IMR-90 (cell line): ENCODE measurements around the gene KLHL14. TPM values are rescaled to one million over a fixed set of nuclear protein-coding genes. Genes with fewer than 3 reads are reported as not detected.

Source experiments
- ATAC-seq: fragments of 200-7000 bp; cut with Tn5 transposase; 2 replicates; pipeline ENCODE4 v1.9.1; 2020; ENCODE audit warnings: low read depth, mild to moderate bottlenecking, moderate library complexity
- BruUV-seq: library from RNA; stranded (reverse); fragments of 400-500 nt; replicated peaks from 2 replicates; lab custom pipeline; 2021; lab: Mats Ljungman, UMichigan
- CTCF ChIA-PET: fragments of 300-600 bp; formaldehyde crosslinking; extraction: SDS; loops from one replicate; lab custom pipeline; 2021; ENCODE audit warnings: antibody characterized with exemption; lab: Yijun Ruan, JAX
- POLR2A ChIA-PET: fragments of 300-600 bp; sonication (Branson Sonifier 250); formaldehyde crosslinking; loops from one replicate; lab custom pipeline; 2022; ENCODE audit warnings: antibody characterized with exemption; ENCODE audit not compliant: unreplicated experiment; lab: Charles Lee
- DNase-seq: peaks from one replicate; pipeline ENCODE4 v3.0.0; 2013
- H2AFZ ChIP-seq: replicated peaks from 2 replicates; pipeline ENCODE3; 2013; ENCODE audit warnings: low read length, mild to moderate bottlenecking; ENCODE audit not compliant: poor library complexity
- H2AK5ac ChIP-seq: 2 replicates; pipeline ENCODE4 v1.6.1; 2013; ENCODE audit warnings: low read depth, low read length, inconsistent platforms
- H2AK9ac ChIP-seq: replicated peaks from 2 replicates; pipeline ENCODE3; 2013; ENCODE audit warnings: mild to moderate bottlenecking, low read depth, low read length, moderate library complexity; ENCODE audit not compliant: poor library complexity
- H2BK120ac ChIP-seq: 2 replicates; pipeline ENCODE4 v1.6.1; 2013; ENCODE audit warnings: low read depth, low read length, inconsistent platforms
- H2BK15ac ChIP-seq: 3 replicates; pipeline ENCODE4 v1.6.1; 2013; ENCODE audit warnings: low read depth, low read length, inconsistent platforms
- H2BK20ac ChIP-seq: 2 replicates; pipeline ENCODE4 v1.6.1; 2013; ENCODE audit warnings: low read depth, mild to moderate bottlenecking, inconsistent platforms, low read length, moderate library complexity
- H2BK5ac ChIP-seq: 2 replicates; pipeline ENCODE4 v1.6.1; 2013; ENCODE audit warnings: mild to moderate bottlenecking, low read depth, low read length, inconsistent platforms; ENCODE audit not compliant: poor library complexity, severe bottlenecking
- H3K14ac ChIP-seq: replicated peaks from 2 replicates; pipeline ENCODE4 v1.6.1; 2013; ENCODE audit warnings: low read depth, low read length, inconsistent platforms
- H3K18ac ChIP-seq: 2 replicates; pipeline ENCODE4 v1.6.1; 2013; ENCODE audit warnings: low read depth, low read length, control low read depth
- H3K23ac ChIP-seq: 2 replicates; pipeline ENCODE4 v1.6.1; 2013; ENCODE audit warnings: low read depth, low read length, inconsistent platforms
- H3K27ac ChIP-seq: 2 replicates; pipeline ENCODE4 v1.5.1; 2013; ENCODE audit warnings: mild to moderate bottlenecking, control low read depth, low read length; ENCODE audit not compliant: insufficient read depth
- H3K27me3 ChIP-seq: 2 replicates; pipeline ENCODE4 v1.6.1; 2013; ENCODE audit warnings: low read length; ENCODE audit not compliant: control insufficient read depth, insufficient read depth
- H3K36me3 ChIP-seq: 2 replicates; pipeline ENCODE4 v1.6.1; 2013; ENCODE audit warnings: low read length, mixed read lengths; ENCODE audit not compliant: control insufficient read depth, insufficient read depth
- H3K4ac ChIP-seq: 2 replicates; pipeline ENCODE4 v1.6.1; 2013; ENCODE audit warnings: low read depth, low read length, inconsistent platforms
- H3K4me1 ChIP-seq: 2 replicates; pipeline ENCODE4 v1.6.1; 2013; ENCODE audit warnings: low read length, mixed read lengths; ENCODE audit not compliant: control insufficient read depth, insufficient read depth
- H3K4me2 ChIP-seq: 2 replicates; pipeline ENCODE4 v1.6.1; 2013; ENCODE audit warnings: low read depth, mild to moderate bottlenecking, control low read depth, low read length, moderate library complexity
- H3K4me3 ChIP-seq: 2 replicates; pipeline ENCODE4 v1.5.1; 2013; ENCODE audit warnings: low read depth, mild to moderate bottlenecking, control low read depth, low read length, moderate library complexity; ENCODE audit not compliant: insufficient read depth
- H3K56ac ChIP-seq: 2 replicates; pipeline ENCODE4 v1.6.1; 2013; ENCODE audit warnings: low read length, inconsistent platforms; ENCODE audit not compliant: insufficient read depth; ENCODE audit errors: extremely low read depth
- H3K79me1 ChIP-seq, 2 experiments: 2 replicates each; pipeline ENCODE4 v1.6.1; 2013; ENCODE audit warnings: low read length in 2 of 2, inconsistent platforms in 1 of 2, low read depth in 1 of 2
- H3K9ac ChIP-seq: 2 replicates; pipeline ENCODE4 v1.6.1; 2013; ENCODE audit warnings: low read depth, low read length, control low read depth
- H3K9me1 ChIP-seq: 2 replicates; pipeline ENCODE4 v1.6.1; 2013; ENCODE audit warnings: low read length, inconsistent platforms; ENCODE audit not compliant: insufficient read depth
- H3K9me3 ChIP-seq: 2 replicates; pipeline ENCODE4 v1.6.1; 2013; ENCODE audit warnings: low read length; ENCODE audit not compliant: control insufficient read depth, insufficient read depth
- H4K20me1 ChIP-seq: 2 replicates; pipeline ENCODE4 v1.6.1; 2013; ENCODE audit warnings: low read length, inconsistent platforms; ENCODE audit not compliant: insufficient read depth
- H4K5ac ChIP-seq: 2 replicates; pipeline ENCODE4 v1.6.1; 2013; ENCODE audit warnings: mild to moderate bottlenecking, low read depth, low read length, control low read depth
- H4K8ac ChIP-seq, 2 experiments: 2 replicates each; pipeline ENCODE4 v1.6.1; 2013; ENCODE audit warnings: low read depth in 2 of 2, low read length in 2 of 2, control low read depth in 1 of 2, inconsistent platforms in 1 of 2
- H4K91ac ChIP-seq: 2 replicates; pipeline ENCODE4 v1.6.1; 2013; ENCODE audit warnings: low read depth, low read length, inconsistent platforms; ENCODE audit not compliant: insufficient read depth
- BHLHE40 ChIP-seq: fragments of 150-350 bp; IDR thresholded peaks from 2 replicates; pipeline ENCODE4 v1.6.1; 2016; ENCODE audit warnings: mild to moderate bottlenecking, low read depth, low read length
- CEBPB ChIP-seq: IDR thresholded peaks from 2 replicates; pipeline ENCODE4 v1.6.1; 2012; ENCODE audit warnings: low read depth, low read length, improper control_type of control experiment
- CHD1 ChIP-seq: IDR thresholded peaks from 2 replicates; pipeline ENCODE4 v1.6.1; 2012; ENCODE audit warnings: low read depth, low read length, improper control_type of control experiment
- FOS ChIP-seq: fragments of 150-350 bp; IDR thresholded peaks from 2 replicates; pipeline ENCODE4 v1.6.1; 2016; ENCODE audit warnings: low read depth, low read length
- MAFK ChIP-seq: IDR thresholded peaks from 2 replicates; pipeline ENCODE4 v1.6.1; 2012; ENCODE audit warnings: low read depth, low read length, improper control_type of control experiment
- MAZ ChIP-seq: IDR thresholded peaks from 2 replicates; pipeline ENCODE4 v1.6.1; 2012; ENCODE audit warnings: low read depth, mild to moderate bottlenecking, low read length, improper control_type of control experiment, moderate library complexity, borderline replicate concordance
- MXI1 ChIP-seq: IDR thresholded peaks from 2 replicates; pipeline ENCODE4 v1.6.1; 2012; ENCODE audit warnings: low read depth, mild to moderate bottlenecking, low read length, moderate library complexity, borderline replicate concordance
- NFE2L2 ChIP-seq: fragments of 150-350 bp; IDR thresholded peaks from 2 replicates; pipeline ENCODE4 v1.6.1; 2016; ENCODE audit warnings: low read depth, mild to moderate bottlenecking, low read length
- POLR2A ChIP-seq: IDR thresholded peaks from 2 replicates; pipeline ENCODE4 v1.6.1; 2012; ENCODE audit warnings: mild to moderate bottlenecking, low read depth, low read length
- RAD21 ChIP-seq: IDR thresholded peaks from 2 replicates; pipeline ENCODE4 v1.6.1; 2012; ENCODE audit warnings: low read length, improper control_type of control experiment
- RCOR1 ChIP-seq: IDR thresholded peaks from 2 replicates; pipeline ENCODE4 v1.6.1; 2012; ENCODE audit warnings: mild to moderate bottlenecking, low read length, improper control_type of control experiment; ENCODE audit not compliant: insufficient replicate concordance
- RFX5 ChIP-seq: IDR thresholded peaks from 2 replicates; pipeline ENCODE4 v1.8.0; 2012; ENCODE audit warnings: low read depth, mild to moderate bottlenecking, low read length, moderate library complexity
- SMC3 ChIP-seq: fragments of 150-350 bp; IDR thresholded peaks from 2 replicates; pipeline ENCODE4 v1.6.1; 2016; ENCODE audit warnings: low read depth, mild to moderate bottlenecking, antibody characterized with exemption, low read length, moderate library complexity
- WGBS, 2 experiments: methylation state at CpG; one replicate each; pipeline versions ENCODE4 v1.1.5 to v1.1.7; 2013; ENCODE audit warnings: missing lambda C conversion rate in 2 of 2; ENCODE audit not compliant: insufficient read length in 1 of 2; ENCODE audit errors: extremely low coverage in 2 of 2; 5-methylcytosine and 5-hydroxymethylcytosine counted together
- dilution Hi-C: fragments of 300-500 bp; cut with HindIII; formaldehyde crosslinking; loops from one replicate; pipeline ENCODE4 v1.14.3; 2018; ENCODE audit warnings: low sequenced_read_pairs; ENCODE audit not compliant: unreplicated experiment
- in situ Hi-C: fragments of 300-500 bp; cut with MboI; formaldehyde crosslinking; loops from 3 replicates; pipeline ENCODE4 v1.14.3; 2019; ENCODE audit warnings: low sequenced_read_pairs, inconsistent platforms, mixed read lengths
- intact Hi-C: fragments of 100-400 bp; cut with micrococcal nuclease; formaldehyde crosslinking; loops from 2 replicates; pipeline ENCODE4 v1.10.0; 2022
- polyA plus RNA-seq, 3 experiments: library from polyadenylated mRNA; depleted of rRNA; stranded (reverse); fragments of >200 nt; gene quantifications; 2 replicates each; pipeline ENCODE4 v1.2.3, GENCODE V29; 2012; ENCODE audit warnings: low replicate concordance in 1 of 3
- total RNA-seq: library from RNA; depleted of rRNA; stranded (reverse); fragments of >200 nt; gene quantifications from 2 replicates; pipeline ENCODE4 v1.2.3, GENCODE V29; 2012
- TF ChIP-seq, protein P1 (sequence below): fragments of 150-350 bp; IDR thresholded peaks from 2 replicates; pipeline ENCODE4 v1.6.1; 2017; ENCODE audit warnings: mild to moderate bottlenecking, antibody characterized with exemption, low read length, low read depth
- TF ChIP-seq, protein P2 (sequence below): fragments of 150-350 bp; IDR thresholded peaks from 2 replicates; pipeline ENCODE4 v1.6.1; 2016; ENCODE audit warnings: low read depth, mild to moderate bottlenecking, low read length, moderate library complexity, borderline replicate concordance
- TF ChIP-seq, protein P3 (sequence below): conservative IDR thresholded peaks from 2 replicates; pipeline ENCODE4 v1.5.1; 2012; ENCODE audit warnings: mild to moderate bottlenecking, low read depth, low read length, improper control_type of control experiment

Gene KLHL14
- total and polyA plus RNA-seq, 2 of the 4 experiments (the other 2 are of a cell fraction) = not detected

DNA sequence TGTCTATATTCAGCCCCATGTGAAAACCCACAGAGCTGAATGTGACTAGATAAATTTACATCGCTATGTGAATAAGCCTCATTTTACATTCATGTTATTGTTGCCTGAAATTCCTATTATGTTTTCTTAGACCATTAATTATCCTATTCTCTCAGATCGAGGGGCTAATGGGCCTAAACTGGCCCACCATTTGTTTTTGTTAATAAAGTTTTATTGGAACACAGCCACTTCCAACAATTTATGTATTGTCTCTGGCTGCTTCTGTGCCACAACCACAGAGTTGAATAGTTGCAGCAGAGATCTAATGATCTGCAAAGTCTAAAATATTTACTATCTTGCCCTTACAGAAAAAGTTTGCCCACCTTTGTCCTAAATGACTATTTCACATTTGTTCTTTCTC is 61.0 kb downstream of the KLHL14 start:
- H2BK20ac ChIP-seq = no peak overlapping the region
- H3K9ac ChIP-seq = no peak overlapping the region
- H3K9me1 ChIP-seq = no peaks in the 10 kb centered on the region
- dilution Hi-C loops (no loop called here), intact Hi-C loops (no loop called here), in situ Hi-C loops (no loop called here)
- no peak overlapping the region for H2AFZ ChIP-seq
- no peaks in the 10 kb centered on the region for H3K36me3 ChIP-seq
- H3K27ac ChIP-seq = no peak overlapping the region
- no peak for ATAC-seq
- H3K23ac ChIP-seq = no peak overlapping the region
- BruUV-seq = no TSS peak
- H3K79me1 ChIP-seq = no peaks in the 10 kb centered on the region
- H3K4ac ChIP-seq = no peak overlapping the region
- no peak overlapping the region for H2BK120ac ChIP-seq
- no peak for DNase-seq
- H3K9me3 ChIP-seq = no peaks in the 10 kb centered on the region
- H2BK5ac ChIP-seq = no peak overlapping the region
- no CpG with 5 or more reads among the region's 2 CpGs for WGBS, 2 experiments
- H4K91ac ChIP-seq = no peak overlapping the region
- H2AK5ac ChIP-seq = no peak overlapping the region
- no peak overlapping the region for H4K5ac ChIP-seq
- H3K18ac ChIP-seq = no peak overlapping the region
- H2AK9ac ChIP-seq = no peak overlapping the region
- no peak overlapping the region for H3K56ac ChIP-seq
- no peak overlapping the region for H2BK15ac ChIP-seq
- H4K20me1 ChIP-seq = no peaks in the 10 kb centered on the region
- no peaks in the 10 kb centered on the region for H3K27me3 ChIP-seq
- no peak overlapping the region for H4K8ac ChIP-seq
- no peak overlapping the region for H3K4me2 ChIP-seq
- no peak overlapping the region for H3K14ac ChIP-seq
- TF ChIP-seq CEBPB = no peak
- TF ChIP-seq RCOR1 = no peak
- TF ChIP-seq, protein P1, sequence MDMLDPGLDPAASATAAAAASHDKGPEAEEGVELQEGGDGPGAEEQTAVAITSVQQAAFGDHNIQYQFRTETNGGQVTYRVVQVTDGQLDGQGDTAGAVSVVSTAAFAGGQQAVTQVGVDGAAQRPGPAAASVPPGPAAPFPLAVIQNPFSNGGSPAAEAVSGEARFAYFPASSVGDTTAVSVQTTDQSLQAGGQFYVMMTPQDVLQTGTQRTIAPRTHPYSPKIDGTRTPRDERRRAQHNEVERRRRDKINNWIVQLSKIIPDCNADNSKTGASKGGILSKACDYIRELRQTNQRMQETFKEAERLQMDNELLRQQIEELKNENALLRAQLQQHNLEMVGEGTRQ = no peak
- TF ChIP-seq BHLHE40 = no peak
- no peak for TF ChIP-seq MAZ
- no peak for TF ChIP-seq NFE2L2
- no peak for TF ChIP-seq CHD1
- TF ChIP-seq RAD21 = no peak
- no peak for TF ChIP-seq FOS
- TF ChIP-seq, protein P2, sequence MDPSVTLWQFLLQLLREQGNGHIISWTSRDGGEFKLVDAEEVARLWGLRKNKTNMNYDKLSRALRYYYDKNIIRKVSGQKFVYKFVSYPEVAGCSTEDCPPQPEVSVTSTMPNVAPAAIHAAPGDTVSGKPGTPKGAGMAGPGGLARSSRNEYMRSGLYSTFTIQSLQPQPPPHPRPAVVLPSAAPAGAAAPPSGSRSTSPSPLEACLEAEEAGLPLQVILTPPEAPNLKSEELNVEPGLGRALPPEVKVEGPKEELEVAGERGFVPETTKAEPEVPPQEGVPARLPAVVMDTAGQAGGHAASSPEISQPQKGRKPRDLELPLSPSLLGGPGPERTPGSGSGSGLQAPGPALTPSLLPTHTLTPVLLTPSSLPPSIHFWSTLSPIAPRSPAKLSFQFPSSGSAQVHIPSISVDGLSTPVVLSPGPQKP = no peak
- no peak for TF ChIP-seq MXI1
- no peak for TF ChIP-seq SMC3
- no peak for TF ChIP-seq POLR2A
- TF ChIP-seq RFX5 = no peak
- TF ChIP-seq, protein P3, sequence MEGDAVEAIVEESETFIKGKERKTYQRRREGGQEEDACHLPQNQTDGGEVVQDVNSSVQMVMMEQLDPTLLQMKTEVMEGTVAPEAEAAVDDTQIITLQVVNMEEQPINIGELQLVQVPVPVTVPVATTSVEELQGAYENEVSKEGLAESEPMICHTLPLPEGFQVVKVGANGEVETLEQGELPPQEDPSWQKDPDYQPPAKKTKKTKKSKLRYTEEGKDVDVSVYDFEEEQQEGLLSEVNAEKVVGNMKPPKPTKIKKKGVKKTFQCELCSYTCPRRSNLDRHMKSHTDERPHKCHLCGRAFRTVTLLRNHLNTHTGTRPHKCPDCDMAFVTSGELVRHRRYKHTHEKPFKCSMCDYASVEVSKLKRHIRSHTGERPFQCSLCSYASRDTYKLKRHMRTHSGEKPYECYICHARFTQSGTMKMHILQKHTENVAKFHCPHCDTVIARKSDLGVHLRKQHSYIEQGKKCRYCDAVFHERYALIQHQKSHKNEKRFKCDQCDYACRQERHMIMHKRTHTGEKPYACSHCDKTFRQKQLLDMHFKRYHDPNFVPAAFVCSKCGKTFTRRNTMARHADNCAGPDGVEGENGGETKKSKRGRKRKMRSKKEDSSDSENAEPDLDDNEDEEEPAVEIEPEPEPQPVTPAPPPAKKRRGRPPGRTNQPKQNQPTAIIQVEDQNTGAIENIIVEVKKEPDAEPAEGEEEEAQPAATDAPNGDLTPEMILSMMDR = no peak
- no peak for TF ChIP-seq MAFK
- POLR2A ChIA-PET = no interaction called here
- no peak overlapping the region for H3K4me3 ChIP-seq
- CTCF ChIA-PET = no interaction called here
- no peaks in the 10 kb centered on the region for H3K4me1 ChIP-seq
